HG03342 (cell line): Measurements from ENCODE around the gene GPR107.

Source experiments
- ATAC-seq: cut with Tn5 transposase; IDR thresholded peaks from one replicate; pipeline ENCODE4 v1.9.1; 2021; ENCODE audit warnings: mild to moderate bottlenecking, moderate library complexity; ENCODE audit not compliant: unreplicated experiment

Gene GPR107

DNA sequence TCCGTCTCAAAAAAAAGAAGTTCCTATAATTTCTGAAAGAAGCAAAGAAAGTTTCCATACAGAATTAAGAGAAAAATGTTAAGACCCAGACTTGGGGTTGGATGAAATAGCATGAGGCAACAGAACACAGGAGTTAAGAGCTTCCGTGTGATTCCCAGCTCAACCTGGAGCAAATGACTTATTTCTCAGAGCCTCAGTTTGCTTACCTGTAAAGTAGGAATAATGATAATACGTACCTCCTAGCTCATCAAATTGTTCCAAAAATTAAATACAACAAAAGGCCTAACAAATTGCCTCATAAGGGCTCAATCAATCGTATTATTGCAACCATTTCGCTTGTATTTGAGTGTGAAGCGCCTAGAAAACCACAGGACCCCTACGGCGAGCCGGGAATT lies 600 bp upstream of the GPR107 start:
- no peak for ATAC-seq

- no peak for ATAC-seq
Measured at GRCh38 chr9:130054325-130054786, 650 bp downstream of the GPR107 start.

DNA sequence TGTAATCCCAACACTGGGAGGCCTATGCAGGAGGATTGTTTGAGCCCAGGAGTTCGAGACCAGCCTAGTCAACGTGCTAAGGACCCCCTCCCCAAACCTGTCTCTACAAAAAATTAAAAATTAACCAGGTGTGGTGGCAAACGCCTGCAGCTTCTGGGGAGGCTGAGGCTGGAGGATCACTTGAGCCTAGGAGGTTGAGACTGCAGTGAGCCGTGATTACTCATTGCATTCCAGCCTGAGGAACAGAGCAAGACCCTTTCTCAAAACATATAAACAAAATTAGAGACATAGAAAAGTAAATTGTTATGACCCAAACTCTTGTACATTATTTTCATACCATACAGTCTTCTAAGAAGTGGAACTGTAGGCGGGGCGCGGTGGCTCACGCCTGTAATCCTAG lies 1.1 kb downstream of the GPR107 start:
- no peak for ATAC-seq

GRCh38 chr9:130058154-130058553 lies 4.4 kb downstream of the GPR107 start:
- no peak for ATAC-seq

- ATAC-seq = no peak
Measured at GRCh38 chr9:130058887-130059286, 5.2 kb downstream of the GPR107 start.

- ATAC-seq = no peak
Measured at GRCh38 chr9:130060296-130060695, 6.6 kb downstream of the GPR107 start.

GRCh38 chr9:130062750-130063149 lies 9.0 kb downstream of the GPR107 start:
- ATAC-seq = no peak

GRCh38 chr9:130064621-130065020 lies 10.9 kb downstream of the GPR107 start:
- no peak for ATAC-seq

DNA sequence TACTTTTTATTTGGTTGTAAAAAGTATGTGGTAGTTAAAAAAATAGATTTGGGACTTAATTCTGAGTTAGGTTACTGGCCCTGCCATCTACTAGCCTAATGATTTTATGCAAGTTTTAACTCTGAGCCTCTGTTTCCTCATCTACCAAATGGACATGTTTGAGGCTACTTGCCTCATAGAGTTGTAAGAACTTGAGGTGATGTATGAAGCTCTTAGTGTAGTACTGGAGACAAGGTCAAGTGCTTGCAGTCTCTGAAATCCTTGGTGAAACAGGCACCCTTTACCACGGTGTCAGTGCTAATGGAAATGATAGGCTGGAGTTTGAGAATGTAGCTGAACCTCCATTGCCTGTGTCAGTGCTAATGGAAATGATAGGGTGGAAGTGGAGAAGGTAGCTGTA lies 15.3 kb downstream of the GPR107 start:
- ATAC-seq = no peak

- no peak for ATAC-seq
Measured at GRCh38 chr9:130072515-130073235, 19.0 kb downstream of the GPR107 start.

- no peak for ATAC-seq
Measured at GRCh38 chr9:130073373-130073772, 19.7 kb downstream of the GPR107 start.

GRCh38 chr9:130078547-130078946 lies 24.8 kb downstream of the GPR107 start:
- no peak for ATAC-seq

- no peak for ATAC-seq
Measured at GRCh38 chr9:130084337-130084736, 30.6 kb downstream of the GPR107 start.

- no peak for ATAC-seq
Measured at GRCh38 chr9:130088051-130088450, 34.3 kb downstream of the GPR107 start.

- no peak for ATAC-seq
Measured at GRCh38 chr9:130089141-130089540, 35.4 kb downstream of the GPR107 start.

DNA sequence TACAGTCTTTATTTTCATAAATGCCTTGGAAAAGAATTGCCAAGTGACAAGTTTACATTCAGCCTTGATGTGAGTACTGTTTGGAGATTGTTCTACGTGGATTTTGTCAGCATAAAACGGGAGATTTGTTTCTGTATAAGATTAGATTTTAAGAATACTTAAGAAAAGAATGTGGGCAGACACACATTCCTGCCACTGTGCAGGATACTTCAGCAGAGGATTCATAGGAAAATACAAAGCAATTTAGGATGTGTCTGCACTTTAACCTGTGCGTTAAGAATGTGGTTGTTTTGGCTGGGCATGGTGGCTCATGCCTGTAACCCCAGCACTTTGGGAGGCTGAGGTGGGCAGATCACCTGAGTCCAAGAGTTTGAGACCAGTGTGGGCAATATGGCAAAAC lies 37.2 kb downstream of the GPR107 start:
- no peak for ATAC-seq

DNA sequence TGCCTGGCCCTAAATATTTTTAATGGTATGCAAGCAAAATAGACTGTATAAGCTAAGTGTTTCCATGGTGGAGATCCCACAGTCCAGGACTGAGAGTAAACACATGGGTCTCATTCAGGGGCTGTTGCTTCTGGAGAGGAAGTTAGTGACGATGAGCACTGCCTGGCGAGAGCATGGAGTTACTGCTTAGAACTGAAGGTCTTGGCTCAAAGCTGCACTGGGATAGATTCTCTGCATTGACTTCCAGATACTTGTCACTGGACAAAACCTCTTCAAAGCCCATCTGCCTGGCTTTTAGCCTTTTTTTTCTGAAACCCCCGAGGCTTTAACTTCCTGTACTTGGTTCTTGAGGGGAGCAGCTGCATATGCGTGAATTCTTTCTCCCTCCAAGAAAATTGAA lies 39.2 kb downstream of the GPR107 start:
- no peak for ATAC-seq

- ATAC-seq = no peak
Measured at GRCh38 chr9:130095872-130096271, 42.2 kb downstream of the GPR107 start.

DNA sequence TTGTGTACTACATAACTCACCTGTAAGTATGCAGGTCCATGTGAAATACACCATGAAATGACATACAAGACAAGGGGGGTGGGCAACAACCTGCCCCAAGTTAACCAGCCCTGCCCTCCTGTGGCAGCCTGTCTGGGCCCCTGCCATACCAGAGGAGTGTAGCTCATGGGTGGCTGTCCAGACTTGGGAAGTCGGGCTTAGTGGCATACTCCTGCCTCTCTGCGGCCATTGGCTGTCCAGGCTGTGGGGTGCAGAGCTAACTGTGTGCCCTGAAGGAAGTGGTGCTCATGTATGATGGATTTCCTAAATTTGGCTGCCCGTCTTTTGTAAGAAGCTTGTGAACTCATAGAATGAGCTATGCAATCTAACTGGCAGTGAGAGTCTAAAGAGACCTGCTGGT lies 47.0 kb downstream of the GPR107 start:
- no peak for ATAC-seq

DNA sequence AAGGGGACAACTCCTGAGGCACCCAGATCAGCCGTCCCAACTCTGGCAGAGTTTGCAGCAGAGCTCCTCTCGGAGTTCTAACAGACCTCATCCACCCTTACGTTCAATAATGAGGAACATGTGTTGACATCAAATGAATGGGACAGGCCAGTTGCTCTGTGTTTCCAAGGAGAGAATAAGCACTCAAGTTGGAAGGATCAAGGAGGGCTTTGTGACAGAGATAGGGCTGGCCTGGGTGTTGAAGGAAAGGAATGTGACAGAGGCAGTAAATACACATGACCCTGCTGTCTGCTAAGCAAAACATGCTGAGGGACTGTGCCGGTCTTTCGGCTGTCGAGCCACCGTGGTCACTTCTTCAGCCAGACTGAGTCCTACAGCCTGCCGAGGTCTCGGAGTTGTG lies 48.2 kb downstream of the GPR107 start:
- no peak for ATAC-seq

DNA sequence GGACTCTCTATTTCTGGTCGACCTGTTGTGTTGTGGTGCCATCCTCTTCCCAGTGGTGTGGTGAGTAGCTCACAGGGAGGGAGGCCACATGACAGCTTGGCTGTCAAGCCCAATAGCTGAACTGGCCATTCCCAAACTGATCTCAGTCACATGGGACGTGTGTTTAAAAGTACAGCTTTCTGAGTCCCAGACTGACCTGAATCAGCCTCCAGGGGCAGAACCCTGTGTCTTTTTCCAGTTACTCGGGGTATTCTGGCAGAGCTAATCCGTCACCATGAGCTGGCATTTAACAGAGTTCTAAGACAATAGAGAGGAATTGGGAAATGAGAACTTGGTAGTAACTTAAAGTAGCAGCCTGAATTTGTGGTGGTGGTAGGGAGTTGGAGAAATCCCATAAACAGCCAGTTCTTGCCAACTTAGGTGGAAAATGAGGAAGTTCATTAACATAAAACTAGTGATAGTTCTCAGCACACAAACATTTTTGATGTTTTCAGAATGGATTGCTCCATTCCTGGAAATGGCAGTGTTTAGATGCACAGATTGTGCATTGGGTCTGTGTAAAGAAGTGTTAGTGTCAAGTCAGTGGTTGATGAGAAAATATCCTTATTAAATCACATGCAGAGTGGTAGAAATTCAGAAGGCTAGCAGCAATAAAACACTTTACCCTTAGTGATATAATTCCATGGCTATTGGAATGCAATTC lies 50.9 kb downstream of the GPR107 start:
- ATAC-seq = no peak

- no peak for ATAC-seq
Measured at GRCh38 chr9:130106860-130107233, 53.1 kb downstream of the GPR107 start.
